Prostate gland (tissue), 2 donors: Measurements from ENCODE around the gene RGS3.
"Not testable (repeated sequence)": the region's sequence is repeated elsewhere in the genome, so short reads cannot be mapped to it uniquely, and the experiment has no call there.

Source experiments
- CTCF ChIP-seq, 4 experiments: fragments of 200-600 bp in 2 of 4; fragments of 450-650 bp in 2 of 4; sonication (generic) in 2 of 4; IDR thresholded peaks; 1 replicate in 3 of 4; 2 replicates in 1 of 4; pipeline ENCODE4 v1.5.1; 2016 to 2019; ENCODE audit warnings: antibody characterized with exemption in 4 of 4, mild to moderate bottlenecking in 2 of 4, moderate library complexity in 2 of 4
- POLR2A ChIP-seq: fragments of 450-650 bp; IDR thresholded peaks from one replicate; pipeline ENCODE4 v1.6.1; 2016; ENCODE audit warnings: antibody characterized with exemption, mild to moderate bottlenecking

GRCh38 chr9:113549892-113550291 lies 86.4 kb downstream of the RGS3 start:
- not testable (repeated sequence) for TF ChIP-seq CTCF (IDR thresholded peaks at IDR 0.05); POLR2A
